IMR-90 (cell line): ENCODE data around the gene PTGER2.

ENCODE experiments used
- BHLHE40 ChIP-seq: fragments of 150-350 bp; IDR thresholded peaks from 2 replicates; pipeline ENCODE4 v1.6.1; 2016; ENCODE audit warnings: mild to moderate bottlenecking, low read depth, low read length
- CTCF ChIP-seq: conservative IDR thresholded peaks from 2 replicates; pipeline ENCODE4 v1.5.1; 2012; ENCODE audit warnings: mild to moderate bottlenecking, low read depth, low read length, improper control_type of control experiment
- ELK1 ChIP-seq: fragments of 150-350 bp; IDR thresholded peaks from 2 replicates; pipeline ENCODE4 v1.6.1; 2016; ENCODE audit warnings: low read depth, mild to moderate bottlenecking, low read length, moderate library complexity, borderline replicate concordance
- FOS ChIP-seq: fragments of 150-350 bp; IDR thresholded peaks from 2 replicates; pipeline ENCODE4 v1.6.1; 2016; ENCODE audit warnings: low read depth, low read length
- MAZ ChIP-seq: IDR thresholded peaks from 2 replicates; pipeline ENCODE4 v1.6.1; 2012; ENCODE audit warnings: low read depth, mild to moderate bottlenecking, low read length, improper control_type of control experiment, moderate library complexity, borderline replicate concordance
- MXI1 ChIP-seq: IDR thresholded peaks from 2 replicates; pipeline ENCODE4 v1.6.1; 2012; ENCODE audit warnings: low read depth, mild to moderate bottlenecking, low read length, moderate library complexity, borderline replicate concordance
- POLR2A ChIP-seq: IDR thresholded peaks from 2 replicates; pipeline ENCODE4 v1.6.1; 2012; ENCODE audit warnings: mild to moderate bottlenecking, low read depth, low read length
- RAD21 ChIP-seq: IDR thresholded peaks from 2 replicates; pipeline ENCODE4 v1.6.1; 2012; ENCODE audit warnings: low read length, improper control_type of control experiment
- RCOR1 ChIP-seq: IDR thresholded peaks from 2 replicates; pipeline ENCODE4 v1.6.1; 2012; ENCODE audit warnings: mild to moderate bottlenecking, low read length, improper control_type of control experiment; ENCODE audit not compliant: insufficient replicate concordance
- RFX5 ChIP-seq: IDR thresholded peaks from 2 replicates; pipeline ENCODE4 v1.8.0; 2012; ENCODE audit warnings: low read depth, mild to moderate bottlenecking, low read length, moderate library complexity
- SMC3 ChIP-seq: fragments of 150-350 bp; IDR thresholded peaks from 2 replicates; pipeline ENCODE4 v1.6.1; 2016; ENCODE audit warnings: low read depth, mild to moderate bottlenecking, antibody characterized with exemption, low read length, moderate library complexity
- USF2 ChIP-seq: fragments of 150-350 bp; IDR thresholded peaks from 2 replicates; pipeline ENCODE4 v1.6.1; 2017; ENCODE audit warnings: mild to moderate bottlenecking, antibody characterized with exemption, low read length, low read depth

- TF ChIP-seq POLR2A: no peak
- no peak for TF ChIP-seq RCOR1
- no peak for TF ChIP-seq CTCF
- no peak for TF ChIP-seq RAD21
- TF ChIP-seq RFX5: no peak
- TF ChIP-seq MXI1: no peak
- no peak for TF ChIP-seq BHLHE40
- TF ChIP-seq FOS: no peak
- TF ChIP-seq SMC3: no peak
- TF ChIP-seq USF2: no peak
- no peak for TF ChIP-seq MAZ
- no peak for TF ChIP-seq ELK1
These were observed 9.7 kb upstream of the PTGER2 start for GRCh38 chr14:52304248-52304904.
